Naive thymus-derived CD8-positive, alpha-beta T cell (primary cell): ENCODE results near the gene KLHL36. TPM values are rescaled to one million over a fixed set of nuclear protein-coding genes. Genes with fewer than 3 reads are reported as not detected.
"Not testable (repeated sequence)": the region's sequence is repeated elsewhere in the genome, so short reads cannot be mapped to it uniquely, and the experiment has no call there.

Experiments used
- ATAC-seq, 2 donors: fragments of 150-1000 bp; cut with Tn5 transposase in 1 of 2; sonication (Bioruptor Pico), chemical (Tn5 transposase) in 1 of 2; 1 replicate in 1 of 2; 2 replicates in 1 of 2; pipeline ENCODE4 v1.10.0; 2021; ENCODE audit warnings: mild to moderate bottlenecking in 2 of 2, moderate library complexity in 2 of 2
- POLR2A ChIA-PET: fragments of 350-600 bp; sonication (Branson Sonifier 250); formaldehyde crosslinking; loops from one replicate; lab custom pipeline; 2021; ENCODE audit warnings: antibody characterized with exemption; lab: Charles Lee
- DNase-seq, 10 donors: peaks; one replicate each; pipeline versions ENCODE4 v3.0.0 to v3.0.0-alpha.2; 2020 to 2022
- H3K27ac Mint-ChIP-seq, 10 donors: one replicate each; pipeline ENCODE4 v1.8.0; 2020 to 2022; ENCODE audit warnings: mild to moderate bottlenecking in 10 of 10, mixed read lengths in 10 of 10, moderate library complexity in 4 of 10, inconsistent platforms in 1 of 10
- H3K27me3 Mint-ChIP-seq, 5 donors: one replicate each; pipeline ENCODE4 v1.8.0; 2021 to 2022; ENCODE audit warnings: mixed read lengths in 5 of 5
- H3K36me3 Mint-ChIP-seq, 3 donors: one replicate each; pipeline ENCODE4 v1.8.0; 2020 to 2022; ENCODE audit warnings: mixed read lengths in 3 of 3, mild to moderate bottlenecking in 2 of 3, inconsistent platforms in 1 of 3
- H3K4me1 Mint-ChIP-seq, 4 donors: one replicate each; pipeline ENCODE4 v1.8.0; 2021 to 2022; ENCODE audit warnings: mixed read lengths in 4 of 4
- H3K4me3 Mint-ChIP-seq, 10 donors: one replicate each; pipeline ENCODE4 v1.8.0; 2020 to 2022; ENCODE audit warnings: mild to moderate bottlenecking in 10 of 10, mixed read lengths in 10 of 10, moderate library complexity in 6 of 10, inconsistent platforms in 1 of 10
- H3K9me3 Mint-ChIP-seq, 9 donors: one replicate each; pipeline ENCODE4 v1.8.0; 2020 to 2022; ENCODE audit warnings: mixed read lengths in 9 of 9, mild to moderate bottlenecking in 3 of 9, inconsistent platforms in 1 of 9, moderate library complexity in 1 of 9
- polyA plus RNA-seq, 3 donors: library from polyadenylated mRNA; unstranded; fragments of 300-500 nt; fragmentation: Illumina TruSeq; gene quantifications; one replicate each; pipeline ENCODE4 v1.2.3, GENCODE V29; 2021
- total RNA-seq, 8 experiments: library from RNA in 2 of 8; stranded (reverse) in 2 of 8; gene quantifications; one replicate each; pipeline ENCODE4 v1.2.3 and lab custom pipeline; 2021 to 2026

KLHL36 gene
- total and polyA plus RNA-seq, 5 experiments from 2014 or later = 27.4 to 157 (median 50.3) TPM

DNA sequence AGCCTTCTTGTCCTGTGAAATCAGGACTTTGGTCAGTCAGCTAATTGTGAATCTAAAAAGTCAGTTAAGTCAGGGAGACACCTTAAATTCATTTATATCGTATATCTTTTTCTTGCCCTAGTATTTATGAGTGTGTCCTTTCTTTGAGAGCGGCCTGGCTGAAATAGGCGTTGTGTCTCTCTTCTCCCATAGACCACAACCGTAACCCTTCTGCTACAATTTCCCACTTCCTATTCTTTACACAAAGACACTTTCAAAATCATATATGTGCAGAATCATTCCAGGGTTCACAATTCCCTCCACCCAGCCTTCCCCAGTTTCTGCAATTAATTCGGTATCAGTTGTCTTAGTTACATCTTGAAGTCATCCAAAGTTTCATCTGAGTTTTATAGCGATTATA, 16.4 kb upstream of the KLHL36 start:
- Mint-ChIP-seq H3K4me1 (peaks cover 18 to 47% (median 36%) of the 10 kb centered on the region in 4 donors), H3K9me3 (no peaks in the 10 kb centered on the region), H3K4me3 (peak overlapping the region in 9 of 10 donors; percentile 31 to 79 (median 51)), H3K36me3 (no peaks in the 10 kb centered on the region), H3K27me3 (no peaks in the 10 kb centered on the region), H3K27ac (peak overlapping the region in 6 of 10 donors; percentile 1 to 76 (median 43))
- DNase-seq (no peak), ATAC-seq (no peak)
- POLR2A ChIA-PET = interaction anchor here (0.8 kb wide), 1 partner anchor 71 kb away, joined by 3 read pairs; no protein-coding TSS in a partner anchor

GRCh38 chr16:84632862-84633261, 15.4 kb upstream of the KLHL36 start:
- not testable (repeated sequence) for ATAC-seq

GRCh38 chr16:84633622-84634021, 14.7 kb upstream of the KLHL36 start:
- no peak for DNase-seq
- Mint-ChIP-seq H3K27ac (peak overlapping the region in 3 of 10 donors; percentile 3 to 46 (median 16)), H3K36me3 (no peaks in the 10 kb centered on the region), H3K4me1 (peaks cover 20 to 59% (median 46%) of the 10 kb centered on the region in 4 donors), H3K9me3 (no peaks in the 10 kb centered on the region), H3K4me3 (no peak overlapping the region), H3K27me3 (no peaks in the 10 kb centered on the region)
- POLR2A ChIA-PET = interaction anchor here (1.0 kb wide), 1 partner anchor 15 kb away, joined by 3 read pairs; the partner anchor contains the start of gene KLHL36
- ATAC-seq = no peak

More at GRCh38 chr16:84632862-84633261, 15.4 kb upstream of the KLHL36 start:
- H3K4me3 Mint-ChIP-seq, H3K27me3 Mint-ChIP-seq, H3K27ac Mint-ChIP-seq, DNase-seq, H3K9me3 Mint-ChIP-seq, POLR2A ChIA-PET, H3K36me3 Mint-ChIP-seq: not testable (repeated sequence)
- peaks cover 18 to 52% (median 41%) of the 10 kb centered on the region in 4 donors for H3K4me1 Mint-ChIP-seq

GRCh38 chr16:84635702-84636101, 12.6 kb upstream of the KLHL36 start:
- peak overlapping the region in 2 of 10 donors; percentile 33 to 51 for H3K27ac Mint-ChIP-seq
- ATAC-seq (no peak), DNase-seq (no peak)
- POLR2A ChIA-PET = interaction anchor here (0.6 to 1.2 kb wide), 3 partner anchors 12 to 91 kb away, joined by 3 to 8 read pairs (median 3); partner anchors contain the start of gene KLHL36
- H3K4me3 Mint-ChIP-seq = no peak overlapping the region
- H3K9me3 Mint-ChIP-seq = no peaks in the 10 kb centered on the region
- H3K27me3 Mint-ChIP-seq = no peaks in the 10 kb centered on the region
- H3K36me3 Mint-ChIP-seq = no peaks in the 10 kb centered on the region
- H3K4me1 Mint-ChIP-seq = peaks cover 21 to 59% (median 47%) of the 10 kb centered on the region in 4 donors

DNA sequence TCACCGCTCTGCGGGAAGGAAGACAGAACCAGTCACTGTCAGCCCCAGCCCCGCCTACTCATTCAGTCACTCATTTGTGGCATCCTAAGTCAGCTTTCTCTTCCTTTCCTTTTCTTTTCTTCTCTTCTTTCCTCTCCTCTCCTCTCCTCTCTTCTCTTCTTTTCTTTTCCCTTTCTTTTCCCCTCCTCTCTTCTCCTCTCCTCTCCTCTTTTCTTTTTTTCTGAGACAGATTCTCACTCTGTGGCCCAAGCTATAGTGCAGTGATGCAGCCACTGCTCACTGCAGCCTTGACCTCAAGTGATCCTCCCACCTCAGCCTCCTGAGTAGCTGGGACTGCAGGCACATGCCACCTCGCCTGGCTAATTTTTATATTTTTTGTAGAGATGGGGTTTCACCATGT, 10.6 kb upstream of the KLHL36 start:
- H3K4me1 Mint-ChIP-seq = peaks cover 26 to 60% (median 46%) of the 10 kb centered on the region in 4 donors
- H3K36me3 Mint-ChIP-seq = no peaks in the 10 kb centered on the region
- H3K9me3 Mint-ChIP-seq = no peaks in the 10 kb centered on the region
- DNase-seq = no peak
- H3K27ac Mint-ChIP-seq = peak overlapping the region in 1 of 10 donors; percentile 82
- H3K27me3 Mint-ChIP-seq = no peaks in the 10 kb centered on the region
- POLR2A ChIA-PET = interaction anchor here (1.4 kb wide), 1 partner anchor 99 kb away, joined by 4 read pairs; no protein-coding TSS in a partner anchor
- no peak overlapping the region for H3K4me3 Mint-ChIP-seq
- ATAC-seq = no peak

DNA sequence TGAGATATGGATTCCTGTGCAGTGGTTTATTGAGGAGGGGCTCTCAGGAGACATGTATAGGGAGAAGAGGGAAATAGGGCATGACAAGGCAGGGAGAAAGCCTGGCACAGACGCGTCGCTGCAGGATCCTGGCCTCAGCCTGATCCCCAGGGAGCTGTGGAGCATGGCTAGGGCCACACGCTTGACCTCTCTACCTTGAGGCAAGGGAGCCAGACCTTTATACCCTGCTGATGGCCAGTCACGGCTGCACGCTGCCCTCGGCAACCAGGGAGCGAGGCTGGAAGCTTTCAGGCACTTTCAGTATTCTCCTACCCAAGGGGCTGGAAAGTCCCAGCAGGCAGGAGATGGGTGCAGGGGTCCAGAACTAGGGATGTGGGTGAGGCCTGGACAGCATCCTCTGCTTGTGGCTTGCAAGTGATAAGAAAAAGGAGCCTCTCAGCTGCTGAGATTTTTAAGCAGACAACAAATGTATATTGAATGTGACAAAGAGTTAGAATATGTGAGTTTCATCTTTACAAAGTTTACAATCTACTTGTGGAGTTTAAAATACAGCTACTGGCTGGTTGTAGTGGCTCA, 10.0 kb upstream of the KLHL36 start:
- Mint-ChIP-seq H3K9me3 (no peaks in the 10 kb centered on the region), H3K4me3 (no peak overlapping the region), H3K27me3 (no peaks in the 10 kb centered on the region), H3K4me1 (peaks cover 28 to 60% (median 49%) of the 10 kb centered on the region in 4 donors), H3K27ac (peak overlapping the region in 5 of 10 donors; percentile 6 to 82 (median 41)), H3K36me3 (no peaks in the 10 kb centered on the region)
- no peak for ATAC-seq
- POLR2A ChIA-PET = interaction anchor here (1.4 kb wide), 2 partner anchors 16 to 98 kb away, joined by 3 to 4 read pairs; no protein-coding TSS in a partner anchor
- DNase-seq = no peak

- DNase-seq = no peak
These were observed 8.2 kb upstream of the KLHL36 start for GRCh38 chr16:84640145-84640544.

GRCh38 chr16:84641643-84642358, 6.5 kb upstream of the KLHL36 start:
- H3K36me3 Mint-ChIP-seq = no peaks in the 10 kb centered on the region
- peaks cover 25 to 66% (median 50%) of the 10 kb centered on the region in 4 donors for H3K4me1 Mint-ChIP-seq
- DNase-seq (peak in 2 of 10 donors; percentile 44 to 51), ATAC-seq (peak; percentile 64 to 79)
- peak overlapping the region; percentile 38 to 84 (median 68) for H3K4me3 Mint-ChIP-seq
- POLR2A ChIA-PET = interaction anchor here (0.9 to 1.6 kb wide), 7 partner anchors 8 to 134 kb away, joined by 3 to 8 read pairs (median 4); no protein-coding TSS in a partner anchor
- peak overlapping the region; percentile 57 to 91 (median 79) for H3K27ac Mint-ChIP-seq
- H3K9me3 Mint-ChIP-seq = no peaks in the 10 kb centered on the region
- no peaks in the 10 kb centered on the region for H3K27me3 Mint-ChIP-seq

More at GRCh38 chr16:84640145-84640544, 8.2 kb upstream of the KLHL36 start:
- H3K4me1 Mint-ChIP-seq = peaks cover 23 to 63% (median 50%) of the 10 kb centered on the region in 4 donors
- H3K27me3 Mint-ChIP-seq = no peaks in the 10 kb centered on the region
- no peaks in the 10 kb centered on the region for H3K9me3 Mint-ChIP-seq
- no peaks in the 10 kb centered on the region for H3K36me3 Mint-ChIP-seq
- H3K27ac Mint-ChIP-seq = peak overlapping the region in 8 of 10 donors; percentile 23 to 74 (median 54)
- POLR2A ChIA-PET = no interaction called here
- H3K4me3 Mint-ChIP-seq = peak overlapping the region in 2 of 10 donors; percentile 32 to 45
- no peak for ATAC-seq

GRCh38 chr16:84643180-84643583, 5.1 kb upstream of the KLHL36 start:
- H3K4me3 Mint-ChIP-seq = no peak overlapping the region
- no peak for ATAC-seq
- H3K4me1 Mint-ChIP-seq = peaks cover 27 to 63% (median 50%) of the 10 kb centered on the region in 4 donors

GRCh38 chr16:84643674-84644073, 4.6 kb upstream of the KLHL36 start:
- H3K27ac Mint-ChIP-seq = peak overlapping the region in 1 of 10 donors; percentile 70
- peaks cover 25 to 58% (median 46%) of the 10 kb centered on the region in 4 donors for H3K4me1 Mint-ChIP-seq
- POLR2A ChIA-PET = interaction anchor here (0.8 to 1.2 kb wide), 2 partner anchors 9 to 10 kb away, joined by 3 to 5 read pairs; no protein-coding TSS in a partner anchor
- peak overlapping the region in 1 of 10 donors; percentile 15 for H3K4me3 Mint-ChIP-seq
- no peak for ATAC-seq
- no peak for DNase-seq
- peaks cover 0 to 3% (median 0%) of the 10 kb centered on the region in 3 donors for H3K36me3 Mint-ChIP-seq
- H3K27me3 Mint-ChIP-seq = no peaks in the 10 kb centered on the region
- H3K9me3 Mint-ChIP-seq = no peaks in the 10 kb centered on the region

More at GRCh38 chr16:84643180-84643583, 5.1 kb upstream of the KLHL36 start:
- Mint-ChIP-seq H3K27me3 (no peaks in the 10 kb centered on the region), H3K36me3 (peaks cover 0 to 3% (median 0%) of the 10 kb centered on the region in 3 donors), H3K27ac (peak overlapping the region in 1 of 10 donors; percentile 32), H3K9me3 (no peaks in the 10 kb centered on the region)
- POLR2A ChIA-PET = interaction anchor here (0.5 to 1.2 kb wide), 3 partner anchors 9 to 81 kb away, joined by 3 to 5 read pairs (median 4); no protein-coding TSS in a partner anchor
- DNase-seq = no peak

GRCh38 chr16:84648595-84649510, 542 bp downstream of the KLHL36 start:
- peaks cover 29 to 63% (median 52%) of the 10 kb centered on the region in 4 donors for H3K4me1 Mint-ChIP-seq
- H3K9me3 Mint-ChIP-seq = peaks cover 0 to 1% (median 0%) of the 10 kb centered on the region in 9 donors
- H3K4me3 Mint-ChIP-seq = peak overlapping the region; percentile 72 to 91 (median 82)
- DNase-seq (peak; percentile 28 to 68 (median 38)), ATAC-seq (peak; percentile 34 to 50)
- H3K36me3 Mint-ChIP-seq = peaks cover 8 to 34% (median 8%) of the 10 kb centered on the region in 3 donors
- H3K27me3 Mint-ChIP-seq = no peaks in the 10 kb centered on the region
- peak overlapping the region; percentile 23 to 94 (median 86) for H3K27ac Mint-ChIP-seq
- POLR2A ChIA-PET = interaction anchor here (0.6 to 1.6 kb wide), 15 partner anchors 9 to 144 kb away, joined by 3 to 8 read pairs (median 4); partner anchors contain the start of gene MEAK7
